Activated naive CD4-positive, alpha-beta T cell (primary cell): ENCODE data around the gene FOXP1.

ENCODE experiments used
- DNase-seq, 4 experiments: peaks; one replicate each; lab custom pipeline; 2025; lab: John Stamatoyannopoulos, UW

Gene FOXP1

DNA sequence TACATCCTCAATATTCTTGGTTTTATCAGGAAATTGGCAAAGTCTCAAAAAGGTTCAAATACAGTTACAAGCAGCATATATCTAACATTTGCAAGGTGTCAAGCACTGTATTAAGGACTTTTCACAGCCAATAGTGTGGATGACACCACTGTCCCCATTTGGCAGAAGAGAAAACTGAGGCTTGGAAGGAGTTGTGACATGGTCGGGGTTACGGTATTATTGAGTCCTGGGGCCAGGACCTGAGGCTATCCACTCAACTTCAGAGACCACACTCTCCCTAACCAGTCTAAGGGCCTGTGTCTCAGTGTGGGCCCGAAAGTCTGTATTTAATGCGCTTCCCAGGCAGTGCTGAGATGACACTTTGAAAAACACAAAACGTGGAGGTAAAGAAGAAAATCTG lies 99.1 kb downstream of the FOXP1 start:
- DNase-seq, result no peak

DNA sequence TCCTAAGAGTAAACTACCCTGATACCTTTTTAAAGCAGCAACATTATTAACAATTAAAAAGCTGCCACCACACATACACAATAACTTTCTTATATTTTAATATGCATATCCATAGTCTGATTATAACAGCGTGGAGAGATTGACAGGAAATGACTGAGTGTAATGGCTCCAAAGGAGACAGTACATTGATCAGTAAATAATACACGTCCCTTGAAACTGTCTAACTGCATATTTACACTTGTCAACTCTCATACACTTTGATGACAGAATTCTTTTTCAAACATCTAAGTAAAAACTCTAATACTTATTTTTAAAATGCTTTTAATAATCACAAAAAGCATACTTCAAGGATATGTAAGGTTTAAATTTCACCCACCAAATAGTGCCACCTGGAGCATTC lies 99.5 kb downstream of the FOXP1 start:
- no peak for DNase-seq

DNA sequence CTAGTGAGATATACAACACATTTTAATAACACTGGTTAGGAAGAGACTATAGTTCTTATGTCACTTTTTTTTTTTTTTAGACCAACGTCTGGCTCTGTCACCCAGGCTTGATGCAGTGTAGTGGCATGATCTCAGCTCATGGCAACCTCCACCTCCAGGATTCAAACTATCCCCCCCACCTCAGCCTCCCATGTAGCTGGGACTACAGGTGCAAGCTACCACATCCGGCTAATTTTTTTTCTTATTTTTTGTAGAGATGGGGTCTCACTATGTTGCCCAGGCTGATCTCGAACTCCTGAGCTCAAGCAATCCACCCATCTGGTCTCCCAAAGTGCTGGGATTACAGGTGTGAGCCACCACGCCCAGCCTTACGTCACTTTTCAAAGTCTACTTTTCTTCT lies 100.8 kb downstream of the FOXP1 start:
- DNase-seq, result no peak

DNA sequence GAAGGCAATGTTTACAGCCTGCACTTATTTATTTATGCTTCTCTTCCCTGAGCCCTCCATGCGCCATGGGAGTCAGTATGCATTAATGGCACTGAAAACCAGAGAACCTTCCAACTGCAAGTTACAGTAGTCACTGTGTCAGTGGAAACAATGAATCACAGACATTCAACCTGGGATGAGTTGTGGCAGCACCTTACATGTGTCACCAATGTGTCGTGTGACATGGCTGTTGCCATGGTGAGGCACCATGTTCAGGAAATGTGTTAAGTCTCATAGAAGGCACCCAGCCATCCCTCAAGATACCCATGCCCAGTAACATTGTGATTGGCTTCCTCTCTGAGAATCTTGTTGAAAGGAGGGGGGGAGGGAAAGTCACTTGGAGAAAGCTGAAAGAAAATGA lies 105.0 kb downstream of the FOXP1 start:
- DNase-seq, result peak in 3 of 4 experiments; percentile 10 to 28 (median 11)

DNA sequence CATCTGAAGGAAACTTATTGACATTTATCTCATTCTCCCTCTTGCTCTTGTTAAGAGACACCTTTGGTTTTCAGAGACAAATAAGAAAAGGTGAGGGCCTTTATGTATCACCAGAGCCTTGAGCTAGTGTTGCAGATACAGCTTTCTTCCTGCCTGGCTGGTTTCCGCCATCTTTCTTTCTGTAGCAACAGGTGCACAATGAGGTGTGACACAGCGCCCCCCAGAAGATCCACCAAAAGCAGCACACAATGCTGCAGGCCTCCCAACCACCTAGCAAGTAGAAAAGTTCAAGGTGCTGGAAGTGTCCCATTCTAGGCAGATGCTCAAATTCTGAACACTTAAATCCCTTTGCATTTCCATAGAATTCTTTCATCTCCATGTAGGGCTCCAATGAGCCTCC lies 106.6 kb downstream of the FOXP1 start:
- no peak for DNase-seq

DNA sequence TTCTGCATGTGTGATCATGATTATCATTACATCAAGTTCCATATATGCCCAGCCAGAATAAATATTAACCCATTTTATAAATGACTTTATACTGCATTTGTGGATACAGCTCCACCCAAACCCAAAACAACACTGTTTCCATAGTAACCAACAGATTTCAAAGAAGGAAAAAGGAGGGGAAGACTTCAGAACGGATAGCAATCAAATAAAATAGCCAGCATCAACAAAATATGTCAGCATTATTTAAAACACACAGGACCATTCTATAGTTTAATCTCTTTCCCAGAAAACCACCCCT lies 114.4 kb downstream of the FOXP1 start:
- DNase-seq, result no peak

DNA sequence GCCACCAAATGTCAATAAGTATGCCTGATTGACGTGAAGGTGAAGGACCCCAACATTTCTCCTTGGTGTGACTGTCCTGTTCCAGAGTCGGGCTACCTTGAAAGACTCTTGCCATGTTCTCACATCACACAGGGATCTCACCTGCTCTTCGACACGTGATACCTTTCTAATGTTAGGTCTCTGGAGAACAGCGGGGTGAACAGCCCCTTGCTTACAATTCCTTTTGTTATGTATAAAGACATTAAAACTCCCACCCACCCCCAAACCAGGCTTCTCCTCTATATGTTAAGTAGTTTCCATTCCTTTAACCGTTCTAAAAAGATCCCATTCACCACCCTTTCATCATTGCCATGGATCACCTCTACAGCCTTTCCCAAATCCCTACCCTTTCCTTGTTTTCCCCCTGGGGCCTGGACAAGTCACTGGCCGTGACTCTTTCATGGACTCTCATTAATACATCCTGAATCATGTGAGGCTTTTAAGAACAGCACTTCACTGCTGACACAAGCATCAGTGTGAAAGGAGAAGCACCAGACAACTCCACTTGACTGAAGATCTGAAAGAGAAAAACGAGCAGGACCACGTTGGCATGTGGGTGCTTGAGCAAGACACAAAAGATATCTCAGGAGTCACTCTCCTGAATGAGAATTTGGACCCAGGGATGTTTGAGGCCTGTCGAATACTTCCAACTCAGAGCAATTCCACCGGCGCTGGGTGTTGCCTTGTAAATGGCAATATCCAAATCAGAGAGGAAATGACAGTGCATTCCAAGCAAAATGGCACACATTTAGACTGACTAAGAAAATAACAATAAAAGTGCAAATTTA lies 115.0 kb downstream of the FOXP1 start:
- no peak for DNase-seq

DNA sequence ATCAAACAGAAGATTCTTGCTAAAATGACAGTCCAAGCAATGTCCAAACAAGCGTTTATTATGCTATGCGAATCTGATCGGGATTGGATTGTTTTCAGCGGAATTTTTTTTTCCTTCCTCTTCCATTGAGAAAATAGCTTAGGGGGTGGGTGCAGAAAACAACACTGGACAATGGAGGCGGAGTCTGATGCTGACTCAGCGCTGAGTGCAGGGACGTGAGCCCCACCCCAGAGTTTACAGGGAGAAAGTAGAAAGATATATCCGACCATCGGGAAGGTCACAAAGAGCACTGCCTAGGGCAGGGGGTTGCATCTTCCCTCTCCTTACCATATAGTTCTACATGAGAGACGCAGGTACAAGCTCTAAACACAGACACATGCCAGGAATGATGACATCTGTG lies 117.0 kb downstream of the FOXP1 start:
- no peak for DNase-seq

DNA sequence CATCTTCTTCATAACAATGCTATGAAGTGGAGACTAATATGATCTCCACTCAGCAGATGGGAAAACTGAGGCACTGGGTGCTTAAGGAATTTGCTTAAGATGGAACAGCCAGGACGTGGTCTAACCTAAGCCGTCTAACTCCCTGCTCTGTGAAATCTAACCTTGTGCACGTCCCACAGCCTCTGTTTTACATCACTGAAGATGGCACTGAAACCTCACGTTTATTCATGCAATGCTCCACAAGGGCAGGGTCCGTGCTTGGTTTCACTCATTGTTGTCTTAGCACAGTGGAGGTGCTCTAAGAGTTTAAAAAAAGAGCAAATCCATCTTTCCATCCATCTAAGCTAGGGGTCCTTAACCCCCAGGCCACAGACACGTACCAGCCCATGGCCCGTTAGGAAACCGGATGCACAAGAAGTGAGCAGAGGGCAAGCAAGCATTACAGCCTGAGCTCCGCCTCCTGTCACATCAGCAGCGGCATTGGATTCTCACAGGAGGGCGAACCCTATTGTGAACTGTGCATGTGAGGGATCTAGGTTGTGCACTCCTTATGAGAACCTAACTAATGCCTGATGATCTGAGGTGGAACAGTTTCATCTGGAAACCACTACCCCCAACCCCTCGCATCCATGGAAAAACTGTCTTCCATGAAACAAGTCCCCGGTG lies 118.0 kb downstream of the FOXP1 start:
- DNase-seq, result no peak

DNA sequence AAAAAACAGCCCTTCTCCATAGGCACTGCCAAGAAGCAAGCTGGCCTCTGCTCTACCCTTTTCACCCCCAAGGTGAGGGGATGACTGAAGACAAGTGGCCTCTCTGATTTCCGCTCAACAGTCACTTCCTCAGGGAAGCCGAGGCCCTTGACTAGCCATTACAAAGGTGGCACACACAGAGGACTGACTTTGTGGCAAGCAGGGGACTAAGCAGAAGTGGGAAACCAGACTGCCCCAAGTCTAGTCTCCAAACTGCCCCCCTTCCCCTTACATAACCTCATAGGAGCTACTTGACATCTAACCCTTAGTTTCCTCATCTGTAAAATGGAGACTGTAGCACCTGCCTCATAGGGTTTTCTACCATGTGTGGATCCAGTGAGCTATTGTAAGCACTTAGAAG lies 118.9 kb downstream of the FOXP1 start:
- no peak for DNase-seq

DNA sequence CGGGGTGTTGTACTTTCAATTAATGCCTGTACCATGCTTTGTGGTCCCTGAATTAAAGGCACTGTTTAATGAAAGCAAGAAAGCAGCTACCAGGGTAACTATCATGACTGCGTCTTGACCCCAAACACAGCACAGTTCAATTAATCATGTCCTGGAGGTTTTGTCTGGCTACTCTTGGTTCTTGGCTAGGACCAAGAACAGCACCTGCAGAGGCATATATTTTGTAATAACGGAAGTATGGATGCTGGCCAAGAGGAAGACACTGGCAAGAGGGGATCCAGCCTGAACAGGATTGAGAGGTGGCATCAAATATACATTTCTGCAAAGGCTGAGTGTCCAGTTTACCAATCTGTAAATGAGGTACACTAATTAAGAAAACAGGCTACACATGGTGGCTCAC lies 119.9 kb downstream of the FOXP1 start:
- no peak for DNase-seq

DNA sequence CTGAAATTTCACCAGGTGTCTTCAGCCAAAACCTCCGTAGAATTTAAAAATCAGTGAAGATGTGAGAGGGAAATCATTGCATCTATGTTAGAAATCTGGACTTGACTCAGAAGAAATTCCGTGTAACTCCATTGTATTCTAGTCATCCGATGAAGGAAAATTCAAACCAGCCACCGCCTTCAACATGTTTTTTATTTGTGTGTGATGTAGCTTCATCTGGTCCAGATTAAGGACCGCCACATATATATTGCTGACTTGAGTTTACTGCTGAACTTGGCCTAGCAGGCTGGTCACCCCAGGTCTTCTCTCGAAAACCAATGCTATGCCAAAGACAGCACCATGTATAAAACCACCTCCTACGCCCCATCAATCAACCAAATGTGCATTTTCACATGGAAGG lies 120.9 kb downstream of the FOXP1 start:
- no peak for DNase-seq

DNA sequence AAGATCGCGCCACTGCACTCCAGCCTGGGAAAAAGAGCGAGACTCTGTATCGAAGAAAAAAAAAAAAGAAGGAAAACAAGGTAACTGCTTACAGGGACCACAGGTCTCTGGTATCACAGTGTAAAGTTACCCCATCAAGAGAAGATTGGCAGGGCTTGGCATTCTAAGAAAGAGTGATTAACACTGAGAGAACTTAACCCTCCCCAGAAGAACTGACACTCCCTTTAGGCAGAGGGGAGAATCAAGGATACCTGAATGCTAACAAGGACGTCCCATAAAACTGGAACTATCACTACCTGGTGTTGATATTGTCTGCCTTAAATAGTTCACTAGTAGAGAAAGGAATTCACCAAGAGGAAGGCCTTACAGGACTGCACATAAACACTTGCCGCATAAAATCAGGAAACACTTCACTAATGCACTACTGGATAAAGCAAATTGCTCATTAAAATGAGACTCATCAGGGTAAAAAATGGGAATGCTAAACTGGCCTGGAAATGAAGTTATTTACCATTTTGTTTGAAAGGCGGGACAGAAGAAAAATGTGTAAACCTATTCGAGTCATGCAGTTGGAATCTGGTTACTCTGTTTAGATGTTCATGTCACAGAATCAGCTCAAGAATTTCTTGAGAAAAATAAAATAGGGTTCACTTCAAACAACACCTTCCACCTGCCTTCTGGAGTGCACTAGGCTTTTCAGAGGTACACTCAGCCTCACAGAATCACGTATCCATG lies 121.6 kb downstream of the FOXP1 start:
- no peak for DNase-seq

DNA sequence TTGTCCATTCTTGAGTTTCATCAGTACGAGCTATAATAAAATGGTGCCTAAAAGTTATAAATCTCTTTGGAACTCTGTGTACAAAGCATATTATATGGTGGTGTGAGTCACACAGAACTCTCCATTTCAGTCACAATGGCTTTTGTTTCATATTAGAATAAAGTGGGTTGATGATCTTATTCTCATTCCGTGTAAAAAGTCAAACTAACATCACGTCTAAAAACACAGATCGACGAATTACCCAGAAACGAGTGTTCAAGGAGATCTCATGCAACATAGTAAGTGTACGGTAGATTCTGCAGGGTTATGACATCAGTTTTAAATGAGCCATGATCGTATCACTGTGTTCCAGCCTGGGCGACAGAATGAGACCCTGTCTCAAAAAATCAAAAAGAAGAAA lies 122.4 kb downstream of the FOXP1 start:
- no peak for DNase-seq

DNA sequence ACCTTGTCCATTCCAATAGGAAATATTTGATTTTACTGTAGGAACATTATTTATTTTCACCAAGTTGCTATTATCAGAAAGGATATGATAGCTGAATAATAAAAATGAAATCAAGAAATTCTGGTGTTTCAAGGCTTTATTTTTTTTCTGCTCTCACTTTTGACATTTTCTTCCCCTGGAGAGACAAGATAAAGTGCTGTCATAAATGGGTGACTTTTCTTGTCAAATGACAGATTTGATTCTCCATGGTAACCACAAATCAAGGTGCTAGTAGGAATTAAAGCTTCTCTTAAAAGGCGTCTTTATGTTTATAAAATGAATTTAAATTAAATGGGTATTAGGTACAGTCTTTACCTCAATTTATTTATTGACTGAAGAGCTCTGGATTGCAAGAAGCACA lies 124.6 kb downstream of the FOXP1 start:
- no peak for DNase-seq

DNA sequence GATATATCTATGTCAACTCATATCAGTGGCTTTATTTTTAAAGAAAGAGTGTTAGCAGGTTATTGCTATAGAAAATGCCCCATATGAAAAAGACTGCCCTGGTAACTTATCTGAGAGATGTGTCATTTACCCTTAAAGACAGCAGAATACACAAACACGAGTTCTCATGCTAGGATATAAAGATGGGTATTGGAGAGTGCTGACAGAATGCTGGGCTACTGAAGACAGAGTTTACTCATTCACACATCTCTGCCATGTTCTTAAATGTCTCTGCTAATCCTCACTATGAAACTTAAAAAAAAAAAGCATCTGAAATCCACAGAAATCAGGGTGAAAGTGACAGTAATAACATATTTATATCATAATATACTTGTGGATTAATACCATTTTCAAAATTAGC lies 126.7 kb downstream of the FOXP1 start:
- DNase-seq, result no peak

DNA sequence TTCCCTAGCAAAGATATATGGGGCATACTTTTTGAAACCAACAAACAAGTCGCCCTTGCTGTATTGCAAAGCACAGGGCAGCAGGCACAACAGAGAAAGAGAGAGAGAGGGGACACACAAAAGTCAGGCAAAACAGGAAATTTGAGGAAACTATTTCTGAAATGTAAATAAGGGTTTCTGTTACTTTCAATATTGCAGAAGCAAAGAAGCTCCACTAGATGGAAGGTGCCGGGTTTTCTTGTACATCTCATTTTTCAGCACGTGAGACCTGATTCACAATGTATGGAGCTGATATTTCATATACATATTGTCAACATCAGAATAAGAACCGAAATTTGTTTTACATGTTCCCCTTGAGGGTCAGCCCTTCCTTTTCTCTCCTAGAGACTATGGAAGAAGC lies 127.4 kb downstream of the FOXP1 start:
- DNase-seq, result no peak

DNA sequence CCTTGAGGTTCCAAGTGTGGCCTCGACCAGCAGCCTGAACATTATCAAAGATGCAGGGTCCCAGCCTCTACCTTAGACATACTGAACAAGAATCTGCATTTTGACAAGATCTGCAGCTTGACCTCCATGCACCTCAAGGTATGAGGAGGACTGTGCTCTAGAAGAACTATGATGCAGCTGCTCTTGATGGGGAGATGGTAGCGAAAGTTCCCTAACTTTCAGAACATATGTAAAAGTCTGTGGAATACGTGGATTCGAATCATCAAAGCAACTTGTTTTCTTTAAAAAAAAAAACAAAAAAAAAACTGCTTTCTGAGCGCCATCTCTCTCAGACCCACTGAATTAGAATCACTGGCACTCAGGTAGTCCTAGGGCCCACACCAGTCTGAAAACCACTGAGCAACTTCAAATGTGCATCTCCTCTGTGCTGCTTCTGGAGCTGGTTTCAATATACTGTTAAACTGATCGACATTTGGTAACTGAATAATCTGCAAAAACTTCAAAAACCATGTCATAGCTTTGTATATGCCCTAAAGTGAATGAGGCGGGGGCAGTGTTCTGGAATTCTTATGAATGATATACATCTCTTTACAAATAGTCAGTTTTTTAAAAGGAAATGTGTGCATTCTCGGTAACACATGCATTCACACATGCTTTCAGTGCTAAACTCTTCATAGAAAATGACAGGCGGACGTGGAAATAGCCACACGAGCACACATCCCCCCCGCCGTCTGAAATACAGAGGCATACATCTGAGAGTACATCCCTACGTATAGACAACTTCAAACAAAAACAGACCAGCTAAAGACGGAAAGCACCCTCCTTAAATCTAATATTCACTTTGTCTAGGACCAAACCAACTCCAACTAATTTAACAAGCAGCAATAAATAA lies 128.8 kb downstream of the FOXP1 start:
- peak in 2 of 4 experiments; percentile 2 to 14 for DNase-seq

DNA sequence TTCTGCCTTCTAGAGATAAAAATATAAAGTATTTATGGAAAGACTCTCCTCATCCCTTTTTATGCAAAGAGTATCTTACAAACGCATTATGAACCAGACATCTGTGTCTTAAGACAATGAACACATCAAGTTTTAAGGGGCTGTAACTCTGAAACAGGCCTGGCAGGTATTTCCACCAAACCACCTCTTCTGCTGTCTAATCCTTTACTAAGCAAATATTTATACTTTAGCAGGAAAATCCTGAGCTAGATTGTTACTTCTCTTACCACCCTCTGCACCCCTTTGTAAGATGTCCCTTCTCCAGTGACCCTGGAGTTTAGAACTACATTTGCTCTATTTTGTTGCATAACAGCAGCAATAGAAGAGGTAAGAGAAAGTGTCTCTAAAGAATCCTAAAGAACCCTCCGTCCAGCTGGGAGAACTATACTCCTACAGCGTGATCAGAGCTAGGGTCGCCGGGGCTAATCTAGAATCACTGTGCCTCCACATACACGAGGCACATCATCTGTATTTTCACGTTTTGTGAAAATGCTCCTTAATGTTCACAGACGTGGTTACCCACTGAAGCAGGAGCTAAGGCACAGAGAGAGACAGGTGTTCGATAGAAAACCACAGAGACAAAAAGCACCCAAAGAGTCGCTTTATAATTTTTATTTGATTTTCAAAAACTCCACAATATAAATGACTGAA lies 129.6 kb downstream of the FOXP1 start:
- no peak for DNase-seq

DNA sequence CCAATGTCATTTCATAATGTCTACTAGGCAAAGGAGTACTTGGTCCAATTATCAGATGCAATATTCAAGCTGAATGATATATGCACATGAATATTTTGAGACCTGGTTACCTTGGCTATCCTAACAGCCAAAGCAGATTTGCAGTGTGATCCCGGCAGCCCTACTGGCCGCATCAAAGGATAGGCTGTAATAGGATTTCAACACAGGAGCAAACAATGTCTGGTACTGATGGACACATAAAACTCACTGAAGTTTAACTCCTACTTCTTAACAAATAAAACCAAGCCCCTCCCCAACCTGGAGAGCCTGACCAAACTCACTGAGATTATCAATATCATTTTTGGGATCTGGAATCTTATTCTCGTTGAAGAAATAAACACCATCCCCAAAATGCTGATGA lies 130.2 kb downstream of the FOXP1 start:
- no peak for DNase-seq

DNA sequence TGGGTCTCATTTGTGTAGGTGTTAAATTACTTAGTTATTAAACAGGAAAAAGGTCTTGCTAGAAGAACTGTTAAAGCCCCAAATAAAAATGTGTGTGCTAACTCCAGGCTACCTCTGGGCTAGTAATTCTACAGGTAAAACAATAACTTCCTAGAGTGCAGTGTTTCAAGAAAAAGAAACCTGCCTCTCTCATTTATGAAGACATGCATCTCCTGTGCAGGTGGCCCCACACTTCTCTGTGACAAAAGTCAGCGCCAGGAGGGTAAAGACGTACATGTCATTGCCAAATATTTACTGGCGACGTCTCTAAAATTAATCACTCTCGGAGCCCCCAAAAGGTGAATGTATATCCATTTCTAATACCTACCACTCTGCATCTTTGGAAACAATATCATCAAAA lies 131.7 kb downstream of the FOXP1 start:
- DNase-seq, result no peak

DNA sequence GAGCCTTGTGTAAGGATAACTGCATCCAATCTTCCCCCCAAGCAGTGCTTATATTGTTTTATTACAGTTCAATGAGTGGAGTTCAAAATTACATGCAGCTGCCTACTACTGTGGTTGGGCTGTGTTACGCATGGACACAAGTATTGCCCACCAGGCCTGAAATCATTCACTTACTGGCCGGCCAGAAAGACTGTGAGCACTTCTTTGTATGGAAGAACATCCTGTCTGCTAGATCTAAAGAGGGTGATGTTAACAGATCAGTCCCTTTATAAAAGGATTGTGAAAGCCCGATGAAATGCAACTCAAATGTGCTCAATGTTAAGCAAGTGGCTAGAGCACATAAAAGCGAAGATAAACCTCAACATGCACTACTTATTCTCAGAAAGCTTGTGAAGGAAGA lies 132.5 kb downstream of the FOXP1 start:
- DNase-seq, result no peak
